GF-D8 (cell line): ENCODE data around the gene GLYATL3.
A peak's percentile ranks its signal among the peaks of the same experiment; 100 is the strongest.

Experiments
- DNase-seq: peaks from one replicate; lab custom pipeline; 2025; lab: John Stamatoyannopoulos, UW

Gene GLYATL3

GRCh38 chr6:49514571-49515484 lies 15.1 kb downstream of the GLYATL3 start:
- DNase-seq, result no peak

GRCh38 chr6:49515485-49516146 lies 15.9 kb downstream of the GLYATL3 start:
- DNase-seq, result no peak

GRCh38 chr6:49516147-49516505 lies 16.4 kb downstream of the GLYATL3 start:
- no peak for DNase-seq

GRCh38 chr6:49517919-49518318 lies 18.2 kb downstream of the GLYATL3 start:
- no peak for DNase-seq

GRCh38 chr6:49519660-49520059 lies 19.9 kb downstream of the GLYATL3 start:
- no peak for DNase-seq

- no peak for DNase-seq
Observed at GRCh38 chr6:49522710-49523593, 23.2 kb downstream of the GLYATL3 start.

- no peak for DNase-seq
Observed at GRCh38 chr6:49523901-49524300, 24.2 kb downstream of the GLYATL3 start.

- DNase-seq, result no peak
Observed at GRCh38 chr6:49524541-49524940, 24.8 kb downstream of the GLYATL3 start.

GRCh38 chr6:49526598-49526997 lies 26.9 kb downstream of the GLYATL3 start:
- no peak for DNase-seq

GRCh38 chr6:49527320-49527719 lies 27.6 kb downstream of the GLYATL3 start:
- DNase-seq, result no peak

GRCh38 chr6:49528571-49528970 lies 28.8 kb downstream of the GLYATL3 start:
- no peak for DNase-seq

GRCh38 chr6:49530141-49530776 lies 30.5 kb downstream of the GLYATL3 start:
- no peak for DNase-seq

- peak; percentile 13 for DNase-seq
Observed at GRCh38 chr6:49531774-49532569, 32.2 kb downstream of the GLYATL3 start.

GRCh38 chr6:49535795-49536194 lies 36.1 kb downstream of the GLYATL3 start:
- DNase-seq, result no peak

GRCh38 chr6:49539102-49539501 lies 39.4 kb downstream of the GLYATL3 start:
- no peak for DNase-seq

GRCh38 chr6:49540614-49541013 lies 40.9 kb downstream of the GLYATL3 start:
- DNase-seq, result no peak

GRCh38 chr6:49541210-49541724 lies 41.5 kb downstream of the GLYATL3 start:
- no peak for DNase-seq

- no peak for DNase-seq
Observed at GRCh38 chr6:49541936-49542335, 42.2 kb downstream of the GLYATL3 start.

- DNase-seq, result no peak
Observed at GRCh38 chr6:49543087-49543858, 43.5 kb downstream of the GLYATL3 start.

GRCh38 chr6:49546331-49546730 lies 46.6 kb downstream of the GLYATL3 start:
- DNase-seq, result no peak
